Body of pancreas (tissue), 4 donors: Measurements from ENCODE around the gene IL25. TPM values are rescaled to one million over a fixed set of nuclear protein-coding genes. Genes with fewer than 3 reads are reported as not detected.

Experiments
- ATAC-seq: fragments of 150-250 bp; one replicate; pipeline ENCODE4 v1.9.1; 2016
- DNase-seq, 4 donors: peaks; one replicate each; pipeline ENCODE4 v3.0.0-alpha.2; 2019
- H3K27ac ChIP-seq, 4 donors: fragments of 200-600 bp; sonication (generic); 1 replicate in 3 of 4; 2 replicates in 1 of 4; pipeline versions ENCODE4 v1.5.1 to v1.6.1; 2016 to 2019; ENCODE audit warnings: mild to moderate bottlenecking in 1 of 4, mixed read lengths in 1 of 4, moderate library complexity in 1 of 4
- H3K27me3 ChIP-seq, 2 donors: fragments of 200-600 bp; sonication (generic); one replicate each; pipeline ENCODE4 v1.6.0; 2016; ENCODE audit warnings: mild to moderate bottlenecking in 1 of 2
- H3K36me3 ChIP-seq, 2 donors: fragments of 200-600 bp; sonication (generic); replicated peaks in 1 of 2; 2 replicates each; pipeline ENCODE4 v1.5.1; 2016; ENCODE audit warnings: low read depth in 2 of 2; ENCODE audit not compliant: insufficient read depth in 1 of 2
- H3K4me1 ChIP-seq: fragments of 200-600 bp; sonication (generic); one replicate; pipeline ENCODE4 v1.6.0; 2016
- H3K4me3 ChIP-seq, 2 donors: fragments of 200-600 bp; sonication (generic); 1 replicate in 1 of 2; 2 replicates in 1 of 2; pipeline ENCODE4 v1.5.1; 2016 to 2019
- H3K9me3 ChIP-seq, 3 donors: fragments of 200-600 bp; sonication (generic); 1 replicate in 2 of 3; 2 replicates in 1 of 3; pipeline ENCODE4 v1.5.1; 2016
- POLR2A ChIP-seq, 3 donors: fragments of 450-650 bp; IDR thresholded peaks; one replicate each; pipeline ENCODE4 v1.6.1; 2016; ENCODE audit warnings: antibody characterized with exemption in 3 of 3, mild to moderate bottlenecking in 2 of 3
- WGBS, 2 donors: methylation state at CpG; one replicate each; pipeline ENCODE4 v1.1.5; 2017; 5-methylcytosine and 5-hydroxymethylcytosine counted together
- intact Hi-C: fragments of 100-400 bp; cut with DNase I; formaldehyde crosslinking; loops from one replicate; pipeline ENCODE4 v1.15.1; 2023
- total RNA-seq, 2 donors: library from RNA; depleted of rRNA; stranded (reverse); fragments of >200 nt; gene quantifications; one replicate each; pipeline ENCODE4 v1.1.0, GENCODE V29; 2016
- TF ChIP-seq, protein P1 (sequence below), 7 experiments: fragments of 450-650 bp in 4 of 7; fragments of 200-600 bp in 3 of 7; sonication (generic) in 3 of 7; IDR thresholded peaks; one replicate each; pipeline ENCODE4 v1.5.1; 2016 to 2019; ENCODE audit warnings: antibody characterized with exemption in 7 of 7

Gene IL25
- total RNA-seq, 2 donors from 2014 or later, result not detected

DNA sequence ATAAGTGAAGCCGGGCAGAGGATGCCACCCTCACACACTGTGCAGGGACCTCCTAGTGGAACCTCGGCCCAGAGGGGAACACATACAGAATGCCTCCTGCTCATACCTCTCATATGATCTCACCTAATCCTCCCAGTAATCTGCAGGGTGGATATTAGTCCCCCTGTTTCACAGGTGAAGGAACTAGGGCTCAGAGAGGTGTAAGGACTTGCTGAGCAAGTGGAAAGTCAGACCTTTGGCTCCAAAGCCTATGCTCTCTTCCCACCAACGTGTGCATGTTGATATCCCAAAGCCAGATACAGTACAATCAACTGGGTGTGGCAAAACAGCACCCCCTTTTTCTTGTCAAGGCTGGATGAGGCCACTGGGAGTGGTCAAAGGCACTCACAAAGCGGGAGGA is 31.3 kb downstream of the IL25 start:
- ATAC-seq (no peak), DNase-seq (no peak)
- Histone ChIP-seq H3K27ac (no peak overlapping the region), H3K9me3 (no peaks in the 10 kb centered on the region), H3K36me3 (no peaks in the 10 kb centered on the region), H3K4me3 (no peak overlapping the region), H3K4me1 (no peaks in the 10 kb centered on the region), H3K27me3 (no peaks in the 10 kb centered on the region)
- intact Hi-C loops, result no loop called here
- TF ChIP-seq POLR2A (IDR thresholded peaks at IDR 0.05), result no peak
- TF ChIP-seq, protein P1, sequence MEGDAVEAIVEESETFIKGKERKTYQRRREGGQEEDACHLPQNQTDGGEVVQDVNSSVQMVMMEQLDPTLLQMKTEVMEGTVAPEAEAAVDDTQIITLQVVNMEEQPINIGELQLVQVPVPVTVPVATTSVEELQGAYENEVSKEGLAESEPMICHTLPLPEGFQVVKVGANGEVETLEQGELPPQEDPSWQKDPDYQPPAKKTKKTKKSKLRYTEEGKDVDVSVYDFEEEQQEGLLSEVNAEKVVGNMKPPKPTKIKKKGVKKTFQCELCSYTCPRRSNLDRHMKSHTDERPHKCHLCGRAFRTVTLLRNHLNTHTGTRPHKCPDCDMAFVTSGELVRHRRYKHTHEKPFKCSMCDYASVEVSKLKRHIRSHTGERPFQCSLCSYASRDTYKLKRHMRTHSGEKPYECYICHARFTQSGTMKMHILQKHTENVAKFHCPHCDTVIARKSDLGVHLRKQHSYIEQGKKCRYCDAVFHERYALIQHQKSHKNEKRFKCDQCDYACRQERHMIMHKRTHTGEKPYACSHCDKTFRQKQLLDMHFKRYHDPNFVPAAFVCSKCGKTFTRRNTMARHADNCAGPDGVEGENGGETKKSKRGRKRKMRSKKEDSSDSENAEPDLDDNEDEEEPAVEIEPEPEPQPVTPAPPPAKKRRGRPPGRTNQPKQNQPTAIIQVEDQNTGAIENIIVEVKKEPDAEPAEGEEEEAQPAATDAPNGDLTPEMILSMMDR (IDR thresholded peaks at IDR 0.05), result no peak
- WGBS, 2 donors, result 55 to 63% methylated on average over 4 of the region's 4 CpGs

DNA sequence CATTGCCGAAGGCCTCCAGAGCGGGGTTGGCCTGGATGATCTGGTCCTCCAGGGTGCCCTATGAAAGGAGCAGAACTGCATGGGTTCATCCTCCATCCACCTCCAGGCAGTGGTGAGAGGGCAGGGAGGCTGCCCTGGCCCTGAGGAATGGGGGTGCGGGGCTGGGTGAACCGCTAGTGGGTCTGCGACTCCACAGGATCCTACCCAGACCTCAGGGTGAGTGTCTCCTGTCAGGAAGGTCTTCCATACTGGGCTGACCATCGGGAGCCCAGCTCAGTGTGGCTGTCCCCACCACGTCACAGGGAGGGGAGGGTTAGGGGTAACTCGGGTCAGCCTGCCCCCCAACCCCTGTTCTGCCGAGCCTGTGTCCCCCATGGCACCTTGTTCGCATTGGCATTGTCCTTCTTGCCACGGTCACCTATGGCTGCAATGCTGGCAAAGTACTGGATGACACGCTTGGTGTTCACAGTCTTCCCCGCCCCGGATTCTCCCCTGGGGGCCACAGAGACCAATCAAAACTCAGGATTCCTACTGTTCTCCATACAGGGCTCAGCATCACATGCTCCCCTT is 31.8 kb downstream of the IL25 start:
- H3K36me3 ChIP-seq, result no peaks in the 10 kb centered on the region
- ATAC-seq, result no peak
- WGBS, 2 donors, result 74 to 86% methylated on average over 6 to 14 of the region's 14 CpGs
- no peak overlapping the region for H3K27ac ChIP-seq
- no peak overlapping the region for H3K4me3 ChIP-seq
- intact Hi-C loops, result no loop called here
- no peak for DNase-seq
- no peaks in the 10 kb centered on the region for H3K4me1 ChIP-seq
- no peaks in the 10 kb centered on the region for H3K9me3 ChIP-seq
- H3K27me3 ChIP-seq, result no peaks in the 10 kb centered on the region
- TF ChIP-seq, protein P1 (IDR thresholded peaks at IDR 0.05), result no peak
- TF ChIP-seq POLR2A (IDR thresholded peaks at IDR 0.05), result no peak

DNA sequence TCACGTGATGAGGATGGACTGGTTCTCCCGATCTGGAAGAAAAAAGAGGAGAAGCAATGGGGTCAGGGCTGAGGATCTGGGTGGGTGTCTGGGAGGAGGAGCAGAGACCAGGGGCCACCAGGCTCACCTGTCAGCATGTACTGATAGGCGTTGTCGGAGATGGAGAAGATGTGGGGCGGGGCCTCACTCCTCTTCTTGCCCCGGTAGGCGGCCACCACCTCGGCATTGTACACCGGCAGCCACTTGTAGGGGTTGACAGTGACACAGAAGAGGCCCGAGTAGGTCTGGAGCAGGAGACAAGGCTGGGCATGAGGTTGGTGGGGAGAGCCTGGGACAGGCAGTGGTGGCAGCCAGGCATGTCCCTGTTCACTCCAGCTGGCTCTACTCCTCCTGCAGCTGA is 32.5 kb downstream of the IL25 start:
- Histone ChIP-seq H3K4me3 (no peak overlapping the region), H3K36me3 (no peaks in the 10 kb centered on the region), H3K27ac (no peak overlapping the region), H3K4me1 (no peaks in the 10 kb centered on the region), H3K27me3 (no peaks in the 10 kb centered on the region), H3K9me3 (no peaks in the 10 kb centered on the region)
- no peak for ATAC-seq
- intact Hi-C loops, result no loop called here
- TF ChIP-seq, protein P1 (IDR thresholded peaks at IDR 0.05), result no peak
- no peak for TF ChIP-seq POLR2A (IDR thresholded peaks at IDR 0.05)
- WGBS, 2 donors, result 54 to 70% methylated on average over 4 to 10 of the region's 10 CpGs
- DNase-seq, result no peak

- Histone ChIP-seq H3K36me3 (no peaks in the 10 kb centered on the region), H3K4me3 (no peak overlapping the region), H3K27me3 (no peaks in the 10 kb centered on the region), H3K4me1 (no peaks in the 10 kb centered on the region), H3K9me3 (no peaks in the 10 kb centered on the region), H3K27ac (no peak overlapping the region)
- TF ChIP-seq, protein P1 (IDR thresholded peaks at IDR 0.05), result no peak
- TF ChIP-seq POLR2A (IDR thresholded peaks at IDR 0.05), result no peak
- 77 to 91% methylated on average over 4 to 13 of the region's 13 CpGs for WGBS, 2 donors
- intact Hi-C loops, result no loop called here
- ATAC-seq (no peak), DNase-seq (no peak)
Observed at GRCh38 chr14:23405516-23406025, 33.0 kb downstream of the IL25 start.

DNA sequence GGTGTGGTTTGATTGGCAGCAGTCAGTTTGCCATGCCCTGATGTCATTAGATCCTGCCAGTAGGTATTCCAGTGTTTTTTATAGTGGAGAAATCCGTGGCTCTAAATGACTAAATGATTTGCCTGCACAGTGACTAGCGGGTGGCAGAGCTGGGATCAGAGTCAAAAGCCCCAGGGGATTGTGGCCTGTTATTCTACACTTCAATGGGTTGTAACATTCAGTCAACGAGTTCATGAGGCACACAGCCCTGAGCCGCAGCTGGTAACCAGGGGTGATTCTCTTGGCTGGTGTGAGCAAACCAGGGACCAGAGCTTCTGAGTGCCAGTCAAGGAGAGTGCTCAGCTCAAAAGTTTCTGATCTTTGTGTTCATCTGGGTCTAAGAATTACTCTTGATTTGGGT is 33.6 kb downstream of the IL25 start:
- Histone ChIP-seq H3K4me3 (no peak overlapping the region), H3K36me3 (no peaks in the 10 kb centered on the region), H3K27me3 (no peaks in the 10 kb centered on the region), H3K9me3 (no peaks in the 10 kb centered on the region), H3K27ac (no peak overlapping the region), H3K4me1 (no peaks in the 10 kb centered on the region)
- ATAC-seq (no peak), DNase-seq (no peak)
- TF ChIP-seq POLR2A (IDR thresholded peaks at IDR 0.05), result no peak
- TF ChIP-seq, protein P1 (IDR thresholded peaks at IDR 0.05), result no peak
- intact Hi-C loops, result no loop called here
- 59 to 76% methylated on average over 2 to 4 of the region's 4 CpGs for WGBS, 2 donors
